Measurements from ENCODE around the gene CACNA1C.

DNA sequence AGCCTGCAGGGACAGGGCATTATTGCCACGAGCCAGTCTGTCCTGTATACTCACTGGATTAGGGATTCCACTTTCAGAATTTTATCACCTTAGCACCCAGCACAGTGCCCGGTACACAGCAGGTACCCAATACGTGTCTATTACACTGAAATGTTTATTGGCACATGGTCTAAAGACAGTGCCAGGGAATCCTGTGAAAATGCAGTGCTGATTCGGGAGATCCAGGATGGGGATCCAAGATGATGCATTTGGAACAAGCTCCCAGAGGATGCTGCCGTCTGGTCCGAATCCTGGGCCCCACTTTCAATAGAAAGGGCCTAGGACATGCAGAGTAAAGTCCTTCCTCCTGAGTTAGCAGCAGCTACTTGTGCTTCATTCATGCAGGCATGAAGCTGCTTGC lies 230.7 kb downstream of the CACNA1C start:
- TF ChIP-seq POLR2AphosphoS5 (IDR thresholded peaks at IDR 0.05) (no peak), POLR2A (IDR thresholded peaks at IDR 0.05) (no peak)
- TF ChIP-seq, protein P1, sequence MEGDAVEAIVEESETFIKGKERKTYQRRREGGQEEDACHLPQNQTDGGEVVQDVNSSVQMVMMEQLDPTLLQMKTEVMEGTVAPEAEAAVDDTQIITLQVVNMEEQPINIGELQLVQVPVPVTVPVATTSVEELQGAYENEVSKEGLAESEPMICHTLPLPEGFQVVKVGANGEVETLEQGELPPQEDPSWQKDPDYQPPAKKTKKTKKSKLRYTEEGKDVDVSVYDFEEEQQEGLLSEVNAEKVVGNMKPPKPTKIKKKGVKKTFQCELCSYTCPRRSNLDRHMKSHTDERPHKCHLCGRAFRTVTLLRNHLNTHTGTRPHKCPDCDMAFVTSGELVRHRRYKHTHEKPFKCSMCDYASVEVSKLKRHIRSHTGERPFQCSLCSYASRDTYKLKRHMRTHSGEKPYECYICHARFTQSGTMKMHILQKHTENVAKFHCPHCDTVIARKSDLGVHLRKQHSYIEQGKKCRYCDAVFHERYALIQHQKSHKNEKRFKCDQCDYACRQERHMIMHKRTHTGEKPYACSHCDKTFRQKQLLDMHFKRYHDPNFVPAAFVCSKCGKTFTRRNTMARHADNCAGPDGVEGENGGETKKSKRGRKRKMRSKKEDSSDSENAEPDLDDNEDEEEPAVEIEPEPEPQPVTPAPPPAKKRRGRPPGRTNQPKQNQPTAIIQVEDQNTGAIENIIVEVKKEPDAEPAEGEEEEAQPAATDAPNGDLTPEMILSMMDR (IDR thresholded peaks at IDR 0.05), result no peak

Data from upper lobe of left lung (tissue), 4 donors.